NCI-H2107 treated with DMSO at 0.1 percent for 48 hours (cell line): ENCODE measurements around the gene ANKRD34A.

Source experiments
- DNase-seq: peaks from one replicate; lab custom pipeline; 2025; ENCODE audit not compliant: unreplicated experiment; lab: John Stamatoyannopoulos, UW

Gene ANKRD34A

GRCh38 chr1:145974721-145975120, 10.3 kb upstream of the ANKRD34A start:
- no peak for DNase-seq

- DNase-seq = no peak
These were observed 8.2 kb upstream of the ANKRD34A start for GRCh38 chr1:145972580-145972979.

- no peak for DNase-seq
These were observed 2.9 kb upstream of the ANKRD34A start for GRCh38 chr1:145967288-145967687.

GRCh38 chr1:145965119-145965744, 857 bp upstream of the ANKRD34A start:
- no peak for DNase-seq

GRCh38 chr1:145963265-145964019, 933 bp downstream of the ANKRD34A start:
- DNase-seq = no peak

- DNase-seq = no peak
These were observed 1.9 kb downstream of the ANKRD34A start for GRCh38 chr1:145962157-145963102.

GRCh38 chr1:145961425-145962156, 2.8 kb downstream of the ANKRD34A start:
- DNase-seq = no peak

GRCh38 chr1:145961109-145961424, 3.3 kb downstream of the ANKRD34A start:
- no peak for DNase-seq

- DNase-seq = peak; percentile 24
These were observed 3.8 kb downstream of the ANKRD34A start for GRCh38 chr1:145960468-145961108.

GRCh38 chr1:145959957-145960467, 4.4 kb downstream of the ANKRD34A start:
- DNase-seq = no peak

GRCh38 chr1:145959333-145959732, 5.0 kb downstream of the ANKRD34A start:
- DNase-seq = no peak

- DNase-seq = no peak
These were observed 5.6 kb downstream of the ANKRD34A start for GRCh38 chr1:145958734-145959133.

- DNase-seq = peak; percentile 97
These were observed 6.7 kb downstream of the ANKRD34A start, which contains the start of gene LIX1L for GRCh38 chr1:145957443-145958319. LIX1L (minus strand) TSS chr1:145958017; CDS start chr1:145957927, 90 bp downstream.

GRCh38 chr1:145956781-145957442, 7.5 kb downstream of the ANKRD34A start:
- no peak for DNase-seq

GRCh38 chr1:145956361-145956760, 8.0 kb downstream of the ANKRD34A start:
- DNase-seq = no peak

- no peak for DNase-seq
These were observed 8.9 kb downstream of the ANKRD34A start for GRCh38 chr1:145955436-145955835.

- no peak for DNase-seq
These were observed 10.5 kb downstream of the ANKRD34A start for GRCh38 chr1:145953861-145954260.

- DNase-seq = no peak
These were observed 11.5 kb downstream of the ANKRD34A start for GRCh38 chr1:145952903-145953302.

GRCh38 chr1:145951526-145951925, 12.8 kb downstream of the ANKRD34A start:
- DNase-seq = no peak
